ENCODE results near the gene HIKESHI.

HIKESHI gene

GRCh38 chr11:86374586-86374985 lies 72.5 kb downstream of the HIKESHI start, which contains the start of gene CCDC81:
TSS of gene CCDC81 (plus strand) at chr11:86374887. CDS start at chr11:86375164, 277 bp downstream.
- DNase-seq: peak in 19 of 51 donors; percentile 2 to 62 (median 16)

- no peak for DNase-seq
Measured at GRCh38 chr11:86377972-86378371, 75.9 kb downstream of the HIKESHI start.

- DNase-seq: no peak
Measured at GRCh38 chr11:86380295-86381059, 78.4 kb downstream of the HIKESHI start.

- DNase-seq: no peak
Measured at GRCh38 chr11:86383041-86383955, 81.3 kb downstream of the HIKESHI start.

GRCh38 chr11:86386283-86386682 lies 84.2 kb downstream of the HIKESHI start:
- no peak for DNase-seq

GRCh38 chr11:86386746-86387145 lies 84.7 kb downstream of the HIKESHI start:
- DNase-seq: no peak

GRCh38 chr11:86388198-86388597 lies 86.2 kb downstream of the HIKESHI start:
- DNase-seq: no peak

- no peak for DNase-seq
Measured at GRCh38 chr11:86390487-86390886, 88.4 kb downstream of the HIKESHI start.

GRCh38 chr11:86395061-86395551 lies 93.1 kb downstream of the HIKESHI start:
- peak in 18 of 51 donors; percentile 0 to 60 (median 13) for DNase-seq

All from hypothalamus (tissue), 51 donors.